HG03460 (cell line): ENCODE data around the gene GPT2.

Experiments
- ATAC-seq: cut with Tn5 transposase; IDR thresholded peaks from one replicate; pipeline ENCODE4 v1.9.1; 2021; ENCODE audit not compliant: unreplicated experiment

The GPT2 gene

DNA sequence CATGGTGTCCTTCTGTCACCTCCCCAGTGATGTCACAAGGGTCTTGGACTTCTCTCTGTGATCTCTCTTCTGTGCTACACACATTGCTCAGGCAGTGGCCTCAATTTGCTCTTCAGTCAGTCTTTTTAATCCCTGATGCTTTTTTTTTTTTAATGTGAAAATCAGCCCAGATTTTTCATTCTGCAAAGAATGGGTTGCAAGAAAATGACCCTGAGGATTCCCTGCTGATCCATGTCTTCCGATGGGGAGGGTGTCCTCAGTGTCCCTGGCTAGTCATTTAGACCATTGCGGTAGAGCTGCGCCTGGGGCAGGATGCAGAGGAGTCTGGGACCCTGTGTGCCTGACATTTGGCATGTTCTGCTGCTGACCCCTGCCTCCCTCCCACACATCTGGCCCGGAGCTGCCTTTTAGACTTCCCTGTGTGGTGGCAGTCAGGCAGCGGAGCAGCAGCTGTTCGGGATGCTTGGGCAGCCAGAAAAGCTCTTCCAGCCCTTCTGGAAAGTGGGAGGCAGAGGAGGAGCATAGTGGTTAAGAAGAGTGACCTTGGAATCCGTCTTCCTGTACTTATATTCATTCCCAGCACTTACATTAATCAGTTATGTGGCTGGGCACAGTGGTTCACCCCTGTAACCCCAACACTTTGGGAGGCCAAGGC, 12.3 kb downstream of the GPT2 start:
- no peak for ATAC-seq

DNA sequence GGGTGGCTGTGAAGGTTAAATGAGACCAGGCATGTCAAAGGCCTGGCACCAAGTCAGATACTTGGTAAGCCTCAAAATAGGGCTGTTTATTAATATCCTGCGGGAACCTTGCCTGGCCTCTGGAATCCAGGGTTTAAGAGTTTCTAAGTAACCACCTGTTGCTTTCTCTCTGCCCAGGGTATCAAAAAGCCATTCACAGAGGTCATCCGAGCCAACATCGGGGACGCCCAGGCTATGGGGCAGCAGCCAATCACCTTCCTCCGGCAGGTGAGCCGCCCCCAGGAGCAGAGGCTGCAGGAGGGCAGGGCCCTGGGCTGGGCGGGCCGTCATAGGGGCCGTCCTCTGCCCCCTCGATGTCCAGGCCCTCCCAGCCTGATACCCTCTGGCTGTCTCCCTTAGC, 13.3 kb downstream of the GPT2 start:
- no peak for ATAC-seq

DNA sequence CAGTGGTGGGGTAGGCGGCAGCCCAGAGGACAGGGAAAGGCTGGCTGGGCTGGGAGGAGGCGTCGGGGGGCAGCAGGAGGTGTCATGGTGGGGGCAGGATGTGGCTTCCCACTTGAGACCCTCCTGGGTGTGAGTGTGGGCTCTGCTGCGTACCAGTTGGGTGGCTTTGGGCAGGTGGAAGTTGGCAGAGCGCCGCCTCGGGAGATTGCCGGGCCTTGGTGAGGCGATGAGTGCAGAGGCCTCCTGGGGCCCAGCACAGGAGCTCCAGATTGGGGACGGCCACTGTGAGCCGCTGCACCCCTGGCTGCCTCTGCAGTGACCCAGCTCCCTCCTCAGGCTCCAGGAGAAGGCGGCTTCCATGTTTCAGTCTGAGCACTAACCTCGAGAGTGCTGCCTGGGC, 13.8 kb downstream of the GPT2 start:
- ATAC-seq = no peak

DNA sequence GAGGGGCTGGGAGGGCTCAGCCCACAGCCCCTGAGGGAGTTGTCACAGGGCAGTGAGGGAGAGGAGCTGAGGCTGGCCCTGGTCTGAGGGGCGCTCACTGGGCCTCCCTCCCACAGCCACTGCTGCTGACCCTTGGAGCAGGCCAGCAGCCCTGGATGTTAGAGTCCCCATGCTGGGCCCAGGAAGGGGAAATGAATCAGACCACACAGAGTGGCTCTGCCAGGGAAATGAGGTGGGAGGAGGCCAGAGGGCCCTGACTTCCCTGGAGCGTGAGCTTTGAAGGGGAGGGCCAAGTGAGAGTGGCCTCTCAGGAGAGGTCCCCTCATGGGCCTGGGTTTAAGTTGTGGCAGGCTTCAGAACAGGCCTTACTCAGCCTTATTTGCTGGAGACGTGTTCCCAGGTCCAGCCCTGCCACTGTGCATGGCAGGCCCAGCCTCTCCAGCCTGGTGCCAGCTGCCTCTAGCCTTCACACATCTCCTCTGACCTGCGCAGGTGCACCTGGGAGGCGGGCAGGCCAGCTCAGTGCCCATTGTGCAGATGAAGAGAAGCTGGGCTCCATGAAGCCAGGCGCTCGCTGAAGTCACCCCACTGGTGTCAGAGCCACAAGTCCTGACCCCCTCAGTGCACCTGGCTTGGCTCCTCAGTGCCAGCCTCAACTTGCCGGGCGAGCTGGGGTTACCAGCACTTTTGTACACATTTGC, 15.4 kb downstream of the GPT2 start:
- ATAC-seq = no peak

DNA sequence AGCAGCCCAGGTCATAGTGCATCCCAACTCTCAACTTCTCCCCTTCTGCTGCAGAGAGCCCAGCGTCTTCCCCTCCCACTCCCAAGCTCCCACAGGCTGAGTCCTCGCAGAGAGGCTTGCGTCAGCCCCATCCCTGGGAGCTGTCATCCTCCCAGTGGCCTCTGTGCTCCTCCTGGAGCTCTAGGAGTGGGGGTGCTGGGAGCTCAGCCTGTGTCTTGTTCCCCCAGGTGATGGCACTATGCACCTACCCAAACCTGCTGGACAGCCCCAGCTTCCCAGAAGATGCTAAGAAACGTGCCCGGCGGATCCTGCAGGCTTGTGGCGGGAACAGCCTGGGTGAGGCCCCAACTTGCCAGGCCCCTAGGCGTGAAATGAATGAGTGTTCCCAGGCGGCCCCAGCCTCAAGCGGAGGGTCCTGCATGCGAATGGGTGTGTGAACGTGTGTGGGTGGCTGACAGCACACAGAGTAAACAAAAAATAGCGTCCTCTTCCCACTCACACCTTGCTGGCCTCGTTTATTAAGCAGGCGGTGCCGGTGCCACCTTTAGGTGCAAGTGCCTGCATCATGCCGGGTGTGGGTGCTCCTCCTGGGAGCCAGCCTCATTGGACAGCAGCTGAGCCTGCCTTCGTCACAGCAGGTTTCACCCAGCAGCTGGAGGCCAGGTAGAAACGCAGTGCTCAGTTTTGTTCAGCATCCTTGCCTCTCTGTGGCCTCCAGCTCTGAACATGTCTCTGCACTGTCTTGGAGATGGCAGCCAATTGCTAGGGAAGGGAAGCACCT, 16.5 kb downstream of the GPT2 start:
- no peak for ATAC-seq

DNA sequence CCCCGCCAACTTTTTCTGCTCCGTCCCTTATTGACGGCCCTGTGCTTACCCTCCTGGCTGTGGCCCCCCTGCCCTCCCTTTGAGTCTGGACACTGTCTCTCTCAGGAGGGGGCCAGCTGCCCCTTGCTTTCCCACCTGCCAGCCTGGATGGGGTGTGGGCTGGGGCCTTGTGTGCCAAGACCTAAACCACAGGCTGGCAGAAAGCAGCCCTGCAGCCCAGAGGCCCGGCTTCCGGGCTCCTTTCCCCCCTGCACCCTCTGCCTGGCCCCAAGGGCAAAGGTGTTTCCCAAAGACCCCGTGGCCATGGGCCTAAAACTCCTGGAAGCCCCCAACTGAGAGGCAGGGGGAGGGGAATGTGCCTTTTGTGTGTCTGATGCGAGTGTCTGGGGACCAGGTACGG, 17.5 kb downstream of the GPT2 start:
- ATAC-seq = no peak

DNA sequence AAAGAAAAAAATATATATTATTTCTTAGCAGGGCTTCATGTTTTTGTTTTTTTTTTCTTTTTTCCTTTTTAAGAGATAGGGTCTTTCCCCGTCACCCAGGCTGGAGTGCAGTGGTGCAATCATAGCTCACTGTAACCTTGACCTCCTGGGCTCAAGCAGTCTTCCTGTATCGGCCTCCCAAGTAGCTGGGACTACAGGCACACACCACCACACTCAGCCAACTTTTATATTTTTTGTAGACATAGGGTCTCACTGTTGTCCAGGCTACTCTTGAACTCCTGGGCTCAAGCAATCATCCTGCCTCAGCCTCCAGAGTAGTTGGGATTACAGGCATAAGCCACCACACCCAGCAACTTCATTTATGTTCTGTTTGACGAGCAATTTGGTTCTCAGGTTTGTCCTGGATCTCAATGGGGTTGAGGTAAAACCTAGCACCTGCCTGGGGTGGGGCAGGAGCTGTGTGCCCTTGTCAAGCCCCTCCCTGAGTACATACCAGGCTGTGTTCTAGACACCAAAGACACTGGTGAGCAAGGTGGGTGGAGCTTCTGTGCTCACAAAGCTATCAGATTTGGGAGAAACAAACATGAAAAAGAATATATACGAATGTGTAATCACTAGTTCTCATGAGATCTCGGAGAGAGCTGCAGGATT, 19.2 kb downstream of the GPT2 start:
- ATAC-seq = no peak

DNA sequence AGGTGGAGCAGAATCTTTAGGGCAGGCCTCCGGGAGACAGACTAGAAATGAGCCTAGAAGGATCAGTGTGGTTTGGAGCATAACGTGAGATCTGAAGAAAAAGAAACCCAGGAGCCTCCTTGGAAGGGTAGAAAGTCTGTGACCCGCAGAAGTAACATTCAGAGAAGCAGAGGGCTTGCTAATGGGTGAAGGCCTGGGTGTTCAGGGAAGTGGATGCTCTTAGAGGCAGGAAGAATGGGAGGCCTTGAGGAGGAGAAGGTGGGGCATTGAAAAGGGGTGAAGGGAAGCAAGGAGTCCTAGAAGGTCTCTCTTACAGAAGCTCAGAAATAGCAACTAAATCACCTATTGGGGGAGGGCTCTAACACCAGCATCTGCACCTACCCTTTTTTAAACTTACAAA, 20.3 kb downstream of the GPT2 start:
- no peak for ATAC-seq

DNA sequence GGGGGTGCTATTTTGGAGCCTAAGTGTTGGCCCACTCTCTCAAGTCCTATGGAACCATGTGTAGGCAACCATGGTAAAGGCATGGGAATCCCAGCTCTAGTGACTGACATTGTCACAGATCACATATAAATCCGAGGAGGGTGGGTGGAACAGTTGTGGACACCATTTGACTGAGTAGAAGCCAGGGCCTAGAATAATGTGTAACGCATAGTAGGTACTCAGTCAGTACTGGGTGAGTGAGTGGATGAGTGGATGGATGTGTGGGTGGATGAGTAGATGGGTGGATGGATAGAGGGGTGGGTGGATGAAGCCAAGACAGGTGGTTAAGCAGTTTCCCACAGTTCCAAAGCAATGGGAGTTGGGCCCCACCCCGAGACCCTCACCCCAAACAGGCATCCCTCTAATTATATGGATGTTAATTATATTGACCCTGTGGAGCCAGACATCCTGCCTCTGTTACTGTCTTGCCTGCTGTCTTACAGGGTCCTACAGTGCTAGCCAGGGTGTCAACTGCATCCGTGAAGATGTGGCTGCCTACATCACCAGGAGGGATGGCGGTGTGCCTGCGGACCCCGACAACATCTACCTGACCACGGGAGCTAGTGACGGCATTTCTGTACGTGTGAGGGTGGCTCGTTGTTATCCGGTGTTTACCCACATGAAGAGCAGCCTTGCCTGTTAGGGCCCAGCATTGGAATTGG, 22.3 kb downstream of the GPT2 start:
- ATAC-seq = no peak

DNA sequence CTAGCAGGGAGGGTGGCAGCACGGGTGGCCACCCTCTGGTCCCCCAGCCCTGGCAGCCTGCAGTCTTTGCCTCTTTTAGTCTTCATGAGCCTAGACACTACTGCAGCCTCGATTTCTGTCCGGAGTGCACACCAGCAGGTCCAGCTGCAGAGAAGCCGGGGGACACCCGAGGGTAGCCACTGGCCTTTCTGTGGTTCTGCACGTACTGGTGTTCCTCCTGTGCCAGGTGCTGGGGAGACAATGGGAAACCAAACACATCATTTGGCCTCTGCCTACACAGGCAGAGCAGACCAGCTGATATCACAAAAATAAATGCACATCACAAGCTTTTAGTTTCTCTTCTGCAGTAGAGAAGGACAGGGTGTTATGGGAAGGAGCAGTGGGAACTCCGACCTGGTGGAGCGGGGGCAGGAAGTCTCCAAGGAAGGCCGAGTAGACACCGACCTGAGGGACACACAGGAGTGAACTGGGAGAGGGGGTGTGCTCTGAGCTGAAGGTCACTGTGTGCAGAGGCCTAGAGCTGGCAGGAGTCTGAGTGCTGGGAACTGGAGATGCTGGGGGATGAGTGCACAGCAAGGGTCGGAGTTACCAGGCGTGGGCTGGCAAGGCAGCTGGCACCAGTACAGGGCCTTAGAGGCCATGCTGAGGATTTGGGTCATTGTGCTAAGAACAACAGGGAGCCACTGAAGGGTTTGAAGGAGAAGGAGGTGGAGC, 23.1 kb downstream of the GPT2 start:
- ATAC-seq = no peak

DNA sequence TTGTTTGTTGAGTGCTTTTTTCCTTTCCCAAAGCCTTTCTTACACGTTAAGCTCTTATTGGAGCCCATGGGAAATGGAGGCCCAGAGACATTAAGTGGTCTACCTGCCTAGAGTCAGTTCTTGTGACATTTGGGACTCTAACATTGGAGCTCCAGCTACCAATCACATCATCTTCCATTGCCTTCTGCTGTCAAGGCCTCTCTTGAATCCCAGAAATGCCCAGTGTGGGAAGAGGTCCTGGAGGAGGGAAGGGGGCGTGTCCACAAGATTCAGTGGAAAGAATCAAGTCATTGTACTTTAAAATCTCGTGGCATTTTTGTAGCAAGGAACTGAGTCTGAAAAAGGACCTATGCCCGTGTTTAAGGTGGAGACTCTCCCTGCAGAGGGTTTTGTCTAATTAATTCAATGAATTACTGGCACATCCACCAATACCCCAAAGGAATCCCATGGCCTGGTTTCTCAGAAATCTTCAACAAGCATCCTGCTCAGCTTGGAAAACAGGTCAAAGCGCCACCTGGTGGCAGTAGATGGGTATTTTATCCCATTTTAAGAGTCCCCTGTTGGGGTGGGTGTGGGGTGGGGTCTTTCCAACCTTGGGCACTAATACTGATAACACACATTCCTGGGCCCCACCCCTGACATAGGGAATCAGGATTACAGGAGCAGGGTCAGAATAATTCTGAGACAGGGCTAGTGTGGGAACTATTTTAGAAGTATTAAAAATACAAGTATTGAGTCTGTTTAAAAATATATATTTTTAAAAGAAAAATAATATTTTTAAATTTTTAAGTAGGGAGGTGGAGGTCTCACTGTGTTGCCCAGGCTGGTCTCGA, 24.6 kb downstream of the GPT2 start:
- no peak for ATAC-seq

DNA sequence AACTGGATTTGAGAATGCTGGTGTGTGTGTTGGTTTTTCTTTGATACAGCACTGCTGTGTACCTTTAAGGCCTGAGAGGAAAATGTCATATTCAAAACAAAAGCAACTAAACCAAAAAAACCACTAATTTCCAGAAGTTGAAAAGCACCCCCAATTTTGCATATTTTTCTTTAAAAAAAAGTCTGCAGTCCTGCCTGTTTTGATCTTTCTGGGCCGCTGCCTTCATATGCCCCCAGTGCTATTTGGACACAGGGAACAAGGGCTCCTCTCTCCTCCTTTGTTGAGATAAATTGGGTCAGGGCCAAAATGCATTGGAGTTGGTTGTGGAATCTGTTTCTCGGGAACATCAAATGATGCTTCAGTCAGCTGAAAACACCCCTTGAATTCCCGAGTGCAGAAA, 26.9 kb downstream of the GPT2 start:
- ATAC-seq = peak; percentile 64

DNA sequence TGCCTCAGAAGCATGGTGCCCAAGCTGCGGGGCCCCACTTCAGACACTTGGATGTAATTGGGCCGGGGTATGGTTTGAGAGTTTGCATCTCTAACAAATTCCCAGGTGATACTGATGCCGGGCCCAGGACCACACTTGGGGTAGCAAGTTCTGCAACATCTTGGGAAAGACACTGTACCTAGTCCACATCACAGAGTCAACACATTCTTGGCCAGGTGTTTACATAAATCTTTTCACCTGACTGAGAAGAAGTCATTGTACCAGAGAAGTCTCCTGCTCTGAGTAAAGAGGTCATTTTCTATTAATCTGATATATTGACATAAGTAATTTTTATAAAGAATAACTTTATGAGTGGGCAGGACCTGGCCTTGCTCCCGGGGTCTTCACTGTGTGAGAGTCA, 27.5 kb downstream of the GPT2 start:
- no peak for ATAC-seq

DNA sequence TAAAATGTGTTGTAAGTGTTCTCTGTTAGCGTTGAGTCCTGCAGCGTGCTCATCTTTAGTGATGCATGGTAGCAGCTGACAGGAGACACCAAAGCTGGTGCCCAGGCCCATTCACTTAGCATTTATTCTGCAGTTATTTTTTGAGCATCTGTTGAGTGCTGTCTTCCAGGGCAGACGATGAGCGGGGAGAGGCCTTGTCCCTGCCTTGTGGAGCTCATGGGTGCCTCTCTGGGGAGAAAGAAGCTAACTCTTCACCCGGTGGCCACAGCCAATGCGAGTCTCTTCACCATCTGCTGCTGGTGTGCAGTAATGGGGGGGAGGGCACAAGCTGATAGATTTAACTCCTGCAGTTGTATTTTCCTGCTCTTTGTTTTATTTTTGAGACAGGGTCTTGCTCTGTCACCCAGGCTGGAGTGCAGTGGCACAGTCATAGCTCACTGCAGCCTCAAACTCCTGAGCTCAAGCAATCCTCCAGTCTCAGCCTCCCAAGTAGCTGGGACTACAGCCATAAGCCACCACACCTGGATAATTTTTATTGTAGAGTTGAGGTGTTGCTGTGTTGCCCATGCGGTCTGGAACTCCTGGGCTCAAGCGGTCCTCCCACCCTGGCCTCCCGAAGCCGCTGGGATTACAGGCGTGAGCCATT, 30.5 kb downstream of the GPT2 start:
- no peak for ATAC-seq

DNA sequence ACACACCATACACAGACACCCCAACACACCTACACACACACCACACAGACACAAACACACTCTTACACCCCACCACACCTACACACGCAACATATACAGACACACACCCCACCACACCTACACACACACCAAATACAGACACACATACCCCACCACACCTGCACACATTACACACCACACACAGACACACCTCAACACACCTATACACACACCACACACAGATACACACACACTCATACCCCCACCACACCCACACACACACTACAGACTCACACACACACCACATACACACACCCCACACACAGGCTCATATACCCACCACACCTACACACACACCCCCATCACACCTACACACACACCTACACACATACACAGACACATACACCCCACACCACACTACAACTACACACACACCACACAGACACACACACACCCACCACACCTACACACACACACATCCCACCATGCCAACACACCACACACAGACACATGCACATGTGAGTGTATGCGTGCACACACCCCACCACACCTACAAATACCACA, 31.4 kb downstream of the GPT2 start:
- no peak for ATAC-seq

DNA sequence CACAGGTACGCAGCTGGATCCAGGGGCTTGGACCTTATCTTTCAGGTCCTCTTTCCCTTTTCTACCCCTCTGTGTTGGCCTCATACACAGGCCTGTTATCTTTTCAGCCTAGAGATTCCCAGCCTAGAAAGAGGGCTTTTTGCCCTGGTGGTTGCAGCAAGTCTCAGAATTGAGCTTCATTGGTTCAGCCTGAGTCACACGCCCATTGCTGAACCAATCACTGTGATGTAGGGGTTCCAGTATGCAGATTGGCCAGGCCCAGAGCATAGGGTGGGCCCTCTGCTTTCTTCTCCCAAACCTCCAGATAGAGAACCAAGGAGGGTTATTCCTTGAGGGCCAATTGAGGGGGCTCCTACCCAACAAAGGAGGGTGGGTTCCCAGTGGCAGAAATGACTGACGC, 32.8 kb downstream of the GPT2 start:
- no peak for ATAC-seq

DNA sequence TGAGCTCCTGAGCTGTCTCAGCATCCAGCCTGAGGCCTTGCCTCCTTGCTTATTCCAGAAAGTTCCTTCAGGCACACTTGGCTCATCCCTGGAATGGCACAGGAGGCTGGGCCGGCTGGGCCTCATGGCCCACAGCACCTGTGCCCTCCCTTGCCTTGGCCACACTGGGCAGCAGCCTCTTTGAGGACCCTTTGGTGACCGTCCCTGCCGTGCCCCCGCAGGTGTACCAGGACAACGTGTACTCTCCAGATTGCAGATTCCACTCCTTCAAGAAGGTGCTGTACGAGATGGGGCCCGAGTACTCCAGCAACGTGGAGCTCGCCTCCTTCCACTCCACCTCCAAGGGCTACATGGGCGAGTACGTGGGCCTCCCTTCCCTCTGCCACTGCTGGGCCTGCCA, 34.2 kb downstream of the GPT2 start:
- ATAC-seq = no peak

DNA sequence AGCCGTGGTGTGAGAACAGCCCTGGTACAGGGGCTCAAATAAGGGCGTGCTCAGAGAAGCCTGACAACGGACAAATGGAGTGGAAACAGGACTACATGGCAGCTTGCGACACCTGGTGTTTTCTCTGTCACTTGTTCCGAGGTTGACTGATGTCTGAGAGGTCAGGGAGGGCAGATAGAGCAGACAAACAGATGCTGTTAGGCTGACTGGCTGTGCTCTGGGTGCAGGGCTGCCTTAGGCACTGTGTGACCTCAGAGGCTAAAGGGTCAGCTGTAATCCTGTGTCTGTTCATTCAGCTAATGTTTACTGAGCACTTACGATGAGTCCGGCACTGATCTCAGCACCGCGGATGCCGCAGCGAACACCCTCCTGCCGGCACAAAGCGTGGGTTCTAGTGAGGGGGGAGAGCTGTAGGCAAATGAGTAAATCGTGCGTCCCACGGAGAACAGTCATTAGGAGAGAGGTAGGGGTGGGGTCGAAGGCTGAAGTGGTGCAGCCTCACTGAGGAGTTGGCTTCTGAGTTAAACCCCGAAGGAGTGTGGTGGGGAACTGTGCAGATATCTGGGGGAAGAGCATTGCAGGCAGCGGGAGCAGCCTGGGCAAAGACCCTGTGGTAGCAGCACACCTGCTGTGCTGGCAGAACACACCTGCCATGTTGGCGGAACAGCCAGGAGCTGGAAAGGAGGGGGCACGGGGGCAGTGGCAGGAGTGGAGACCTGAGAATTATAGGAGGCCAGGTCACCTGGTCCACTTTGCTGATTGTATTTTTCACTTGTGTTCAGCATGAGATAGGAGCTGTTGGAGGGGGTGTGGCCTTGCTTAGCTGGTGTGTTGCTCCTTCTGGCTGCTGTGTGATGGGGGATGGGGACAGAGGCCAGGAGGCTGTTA, 35.0 kb downstream of the GPT2 start:
- peak; percentile 71 for ATAC-seq
